Measurements from ENCODE around the gene KRT84.

DNA sequence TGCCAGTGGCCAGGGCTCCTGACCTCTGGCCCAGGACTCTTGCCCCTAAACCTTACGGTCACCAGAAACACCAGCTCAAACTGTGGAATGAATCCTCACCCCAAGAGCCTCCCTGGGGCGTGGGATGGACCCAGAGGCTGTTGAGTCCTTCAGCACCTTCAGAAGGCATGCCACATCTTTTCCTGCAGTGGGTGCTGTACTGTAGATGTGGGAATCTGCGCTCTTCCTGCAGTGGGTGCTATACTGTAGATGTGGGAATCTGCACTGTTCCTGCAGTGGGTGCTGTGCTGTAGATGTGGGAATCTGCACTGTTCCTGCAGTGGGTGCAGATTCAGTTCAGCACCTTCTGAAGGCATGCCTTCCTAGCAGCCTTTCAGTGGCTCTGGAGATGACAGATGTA, 19.5 kb upstream of the KRT84 start:
- no peak for TF ChIP-seq YY1 (IDR thresholded peaks at IDR 0.05; ENCODE audit: borderline replicate concordance in 1 of 3, control insufficient read depth in 1 of 3, extremely low read depth in 1 of 3, insufficient read depth in 3 of 3, insufficient read length in 1 of 3, insufficient replicate concordance in 2 of 3, low read depth in 1 of 3, low read length in 2 of 3)
- no peak for TF ChIP-seq TAF1 (IDR thresholded peaks at IDR 0.05; ENCODE audit: control insufficient read depth, extremely low read depth, insufficient read depth, low read length, severe bottlenecking)
- TF ChIP-seq RFX5 (IDR thresholded peaks at IDR 0.05; ENCODE audit: low read depth, low read length): no peak
- no peak for TF ChIP-seq PKNOX1 (IDR thresholded peaks at IDR 0.05)
- TF ChIP-seq, protein P1, sequence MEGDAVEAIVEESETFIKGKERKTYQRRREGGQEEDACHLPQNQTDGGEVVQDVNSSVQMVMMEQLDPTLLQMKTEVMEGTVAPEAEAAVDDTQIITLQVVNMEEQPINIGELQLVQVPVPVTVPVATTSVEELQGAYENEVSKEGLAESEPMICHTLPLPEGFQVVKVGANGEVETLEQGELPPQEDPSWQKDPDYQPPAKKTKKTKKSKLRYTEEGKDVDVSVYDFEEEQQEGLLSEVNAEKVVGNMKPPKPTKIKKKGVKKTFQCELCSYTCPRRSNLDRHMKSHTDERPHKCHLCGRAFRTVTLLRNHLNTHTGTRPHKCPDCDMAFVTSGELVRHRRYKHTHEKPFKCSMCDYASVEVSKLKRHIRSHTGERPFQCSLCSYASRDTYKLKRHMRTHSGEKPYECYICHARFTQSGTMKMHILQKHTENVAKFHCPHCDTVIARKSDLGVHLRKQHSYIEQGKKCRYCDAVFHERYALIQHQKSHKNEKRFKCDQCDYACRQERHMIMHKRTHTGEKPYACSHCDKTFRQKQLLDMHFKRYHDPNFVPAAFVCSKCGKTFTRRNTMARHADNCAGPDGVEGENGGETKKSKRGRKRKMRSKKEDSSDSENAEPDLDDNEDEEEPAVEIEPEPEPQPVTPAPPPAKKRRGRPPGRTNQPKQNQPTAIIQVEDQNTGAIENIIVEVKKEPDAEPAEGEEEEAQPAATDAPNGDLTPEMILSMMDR (IDR thresholded peaks at IDR 0.05 in 2 of 3, conservative IDR thresholded peaks at IDR 0.05 in 1 of 3; ENCODE audit: insufficient read depth in 2 of 3, low read depth in 1 of 3, low read length in 3 of 3): peak in 1 of 3 experiments; percentile 28; a peak in 1 of 6 replicates
- no peak for TF ChIP-seq BRD4 (IDR thresholded peaks at IDR 0.05)
- no peak for TF ChIP-seq NCOA6 (IDR thresholded peaks at IDR 0.05)
